NB4 (cell line): ENCODE measurements around the gene TAF12.
"Not testable (repeated sequence)": the region's sequence is repeated elsewhere in the genome, so short reads cannot be mapped to it uniquely, and the experiment has no call there.

Source experiments
- CTCF ChIP-seq: IDR thresholded peaks from one replicate; pipeline ENCODE4 v1.5.1; 2012; ENCODE audit warnings: low read depth, low read length
- POLR2A ChIP-seq: IDR thresholded peaks from 2 replicates; pipeline ENCODE4 v1.6.1; 2011; ENCODE audit warnings: mild to moderate bottlenecking; ENCODE audit not compliant: insufficient read length; ENCODE audit errors: extremely low read depth

GRCh38 chr1:28672971-28673370, 30.1 kb upstream of the TAF12 start:
- not testable (repeated sequence) for TF ChIP-seq CTCF, POLR2A
